ENCODE results near the gene TPCN1.

The TPCN1 gene

GRCh38 chr12:113325916-113326315 lies 104.7 kb downstream of the TPCN1 start:
- TF ChIP-seq CTCF (IDR thresholded peaks at IDR 0.05; ENCODE audit: extremely low read depth, insufficient read depth, missing control alignments): no peak
- in situ Hi-C loops (cut with MboI; ENCODE audit: low pct_unique_long_range_greater_than_20kb, low sequenced_read_pairs, unreplicated experiment): no loop called here
- DNase-seq (ENCODE audit: low spot score): no peak

GRCh38 chr12:113326775-113327395 lies 105.6 kb downstream of the TPCN1 start:
- in situ Hi-C loops (cut with MboI; ENCODE audit: low pct_unique_long_range_greater_than_20kb, low sequenced_read_pairs, unreplicated experiment): no loop called here
- peak; percentile 20 for TF ChIP-seq CTCF (IDR thresholded peaks at IDR 0.05; ENCODE audit: extremely low read depth, insufficient read depth, missing control alignments)
- no peak for DNase-seq (ENCODE audit: low spot score)

GRCh38 chr12:113328368-113328889 lies 107.2 kb downstream of the TPCN1 start:
- no peak for DNase-seq (ENCODE audit: low spot score)
- TF ChIP-seq CTCF (IDR thresholded peaks at IDR 0.05; ENCODE audit: extremely low read depth, insufficient read depth, missing control alignments): no peak
- in situ Hi-C loops (cut with MboI; ENCODE audit: low pct_unique_long_range_greater_than_20kb, low sequenced_read_pairs, unreplicated experiment): no loop called here

GRCh38 chr12:113329022-113329790 lies 107.9 kb downstream of the TPCN1 start:
- DNase-seq (ENCODE audit: low spot score): no peak
- in situ Hi-C loops (cut with MboI; ENCODE audit: low pct_unique_long_range_greater_than_20kb, low sequenced_read_pairs, unreplicated experiment): no loop called here
- no peak for TF ChIP-seq CTCF (IDR thresholded peaks at IDR 0.05; ENCODE audit: extremely low read depth, insufficient read depth, missing control alignments)

GRCh38 chr12:113329791-113330417 lies 108.6 kb downstream of the TPCN1 start:
- in situ Hi-C loops (cut with MboI; ENCODE audit: low pct_unique_long_range_greater_than_20kb, low sequenced_read_pairs, unreplicated experiment): no loop called here
- TF ChIP-seq CTCF (IDR thresholded peaks at IDR 0.05; ENCODE audit: extremely low read depth, insufficient read depth, missing control alignments): no peak
- DNase-seq (ENCODE audit: low spot score): no peak

- no peak for DNase-seq (ENCODE audit: low spot score)
- in situ Hi-C loops (cut with MboI; ENCODE audit: low pct_unique_long_range_greater_than_20kb, low sequenced_read_pairs, unreplicated experiment): no loop called here
- no peak for TF ChIP-seq CTCF (IDR thresholded peaks at IDR 0.05; ENCODE audit: extremely low read depth, insufficient read depth, missing control alignments)
Measured at GRCh38 chr12:113330505-113330904, 109.2 kb downstream of the TPCN1 start.
